H1 (cell line): ENCODE measurements around the gene AHRR. TPM values are rescaled to one million over a fixed set of nuclear protein-coding genes. Genes with fewer than 3 reads are reported as not detected.

ENCODE experiments used
- CTCF ChIA-PET: fragments of 300-600 bp; sonication (Branson Sonifier 250); formaldehyde crosslinking; loops from one replicate; lab custom pipeline; 2021; ENCODE audit not compliant: partially characterized antibody; lab: Charles Lee
- POLR2A ChIA-PET: fragments of 300-600 bp; sonication (Branson Sonifier 250); formaldehyde crosslinking; loops from one replicate; lab custom pipeline; 2021; ENCODE audit warnings: inconsistent platforms; ENCODE audit not compliant: partially characterized antibody; lab: Charles Lee
- DNase-seq, 2 experiments: peaks; one replicate each; pipeline versions ENCODE4 v3.0.0 to v3.0.0-alpha.2; 2010 to 2022; ENCODE audit warnings: low spot score in 2 of 2, low read depth in 1 of 2, mixed read lengths in 1 of 2
- FAIRE-seq: peaks from 2 replicates; lab custom pipeline; 2011; peaks lifted over from hg19 to GRCh38; lab: Jason Lieb, UNC
- H2AFZ ChIP-seq: 2 replicates; pipeline ENCODE4 v1.8.1; 2012; ENCODE audit warnings: low read length, inconsistent platforms
- H2AK5ac ChIP-seq: 2 replicates; pipeline ENCODE4 v1.6.1; 2013; ENCODE audit warnings: low read depth, low read length
- H2BK120ac ChIP-seq: replicated peaks from 2 replicates; pipeline ENCODE3; 2013; ENCODE audit warnings: low read depth, low read length, inconsistent platforms
- H2BK12ac ChIP-seq: 2 replicates; pipeline ENCODE4 v1.6.1; 2013; ENCODE audit warnings: low read depth, low read length
- H2BK15ac ChIP-seq: 2 replicates; pipeline ENCODE4 v1.6.1; 2013; ENCODE audit warnings: low read length
- H2BK20ac ChIP-seq: 2 replicates; pipeline ENCODE4 v1.6.1; 2013; ENCODE audit warnings: low read length
- H2BK5ac ChIP-seq: 2 replicates; pipeline ENCODE4 v1.6.1; 2013; ENCODE audit warnings: low read depth, low read length
- H3K14ac ChIP-seq: 2 replicates; pipeline ENCODE4 v1.6.1; 2013; ENCODE audit warnings: inconsistent platforms; ENCODE audit not compliant: insufficient read length
- H3K18ac ChIP-seq: 2 replicates; pipeline ENCODE4 v1.6.1; 2013; ENCODE audit warnings: low read length; ENCODE audit errors: extremely low read depth
- H3K23ac ChIP-seq: 2 replicates; pipeline ENCODE4 v1.6.1; 2013; ENCODE audit warnings: inconsistent platforms; ENCODE audit not compliant: insufficient read length
- H3K23me2 ChIP-seq: 2 replicates; pipeline ENCODE4 v1.6.1; 2013; ENCODE audit warnings: low read depth, low read length
- H3K27ac ChIP-seq: 2 replicates; pipeline ENCODE4 v1.6.1; 2011; ENCODE audit warnings: low read depth, low read length, inconsistent platforms
- H3K27me3 ChIP-seq, 4 experiments: replicated peaks in 1 of 4; 1 replicate in 1 of 4; 2 replicates in 3 of 4; pipeline versions ENCODE4 v1.6.1 to v1.8.1; 2011 to 2013; ENCODE audit warnings: low read length in 3 of 4, mild to moderate bottlenecking in 3 of 4, inconsistent platforms in 2 of 4, mixed read lengths in 2 of 4, moderate library complexity in 1 of 4; ENCODE audit not compliant: control insufficient read depth in 3 of 4, insufficient read depth in 3 of 4; ENCODE audit errors: extremely low read depth in 1 of 4
- H3K36me3 ChIP-seq, 4 experiments: 2 replicates each; pipeline versions ENCODE4 v1.6.1 to v1.8.1; 2011 to 2013; ENCODE audit warnings: mild to moderate bottlenecking in 4 of 4, low read length in 3 of 4, moderate library complexity in 2 of 4, control low read depth in 1 of 4, inconsistent platforms in 1 of 4; ENCODE audit not compliant: insufficient read depth in 4 of 4, control insufficient read depth in 2 of 4
- H3K4ac ChIP-seq: replicated peaks from 2 replicates; pipeline ENCODE3; 2013; ENCODE audit warnings: low read length, low read depth, mixed read lengths, inconsistent platforms; ENCODE audit not compliant: insufficient read length
- H3K4me1 ChIP-seq, 4 experiments: replicated peaks in 1 of 4; 1 replicate in 1 of 4; 2 replicates in 3 of 4; pipeline versions ENCODE4 v1.6.1 to v1.8.1; 2011 to 2013; ENCODE audit warnings: low read length in 3 of 4, inconsistent platforms in 2 of 4, mixed read lengths in 1 of 4; ENCODE audit not compliant: insufficient read depth in 4 of 4, control insufficient read depth in 3 of 4
- H3K4me2 ChIP-seq, 2 experiments: 2 replicates each; pipeline versions ENCODE4 v1.6.1 to v1.8.1; 2011 to 2013; ENCODE audit warnings: low read depth in 2 of 2, low read length in 2 of 2, control low read depth in 1 of 2, inconsistent platforms in 1 of 2, mild to moderate bottlenecking in 1 of 2; ENCODE audit not compliant: insufficient read depth in 1 of 2
- H3K4me3 ChIP-seq, 4 experiments: fragments of 200-600, 300-600 bp in 1 of 4; sonication (generic), shearing (Covaris generic), sonication (Bioruptor Twin) in 1 of 4; 2 replicates each; pipeline versions ENCODE4 v1.5.1 to v1.8.1; 2011 to 2016; ENCODE audit warnings: low read length in 4 of 4, low read depth in 3 of 4, control low read depth in 2 of 4, inconsistent platforms in 2 of 4, mild to moderate bottlenecking in 2 of 4, mixed read lengths in 1 of 4, moderate library complexity in 1 of 4; ENCODE audit not compliant: insufficient read depth in 2 of 4; ENCODE audit errors: extremely low read depth in 1 of 4
- H3K56ac ChIP-seq: replicated peaks from 2 replicates; pipeline ENCODE3; 2013; ENCODE audit warnings: low read depth, mild to moderate bottlenecking, mixed read lengths, low read length, inconsistent platforms; ENCODE audit not compliant: insufficient read length
- H3K79me1 ChIP-seq: 2 replicates; pipeline ENCODE4 v1.6.1; 2013; ENCODE audit warnings: low read depth, low read length, control low read depth
- H3K79me2 ChIP-seq, 2 experiments: 2 replicates each; pipeline versions ENCODE4 v1.6.1 to v1.8.1; 2012 to 2013; ENCODE audit warnings: low read length in 2 of 2, mild to moderate bottlenecking in 2 of 2, inconsistent platforms in 1 of 2; ENCODE audit not compliant: insufficient read depth in 2 of 2, control insufficient read depth in 1 of 2
- H3K9ac ChIP-seq, 4 experiments: replicated peaks in 1 of 4; 1 replicate in 1 of 4; 2 replicates in 3 of 4; pipeline versions ENCODE4 v1.6.1 to v1.8.1; 2011 to 2013; ENCODE audit warnings: low read depth in 3 of 4, low read length in 3 of 4, control low read depth in 2 of 4, mild to moderate bottlenecking in 2 of 4, moderate library complexity in 2 of 4, inconsistent platforms in 1 of 4; ENCODE audit errors: extremely low read depth in 1 of 4
- H3K9me3 ChIP-seq, 2 experiments: 2 replicates each; pipeline versions ENCODE4 v1.6.1 to v1.8.1; 2012 to 2013; ENCODE audit warnings: mild to moderate bottlenecking in 2 of 2, moderate library complexity in 2 of 2, control low read depth in 1 of 2, inconsistent platforms in 1 of 2, low read depth in 1 of 2, low read length in 1 of 2, mixed read lengths in 1 of 2; ENCODE audit not compliant: insufficient read depth in 2 of 2
- H4K20me1 ChIP-seq, 2 experiments: replicated peaks in 1 of 2; 2 replicates each; pipeline versions ENCODE3 to v1.8.1; 2011 to 2013; ENCODE audit warnings: inconsistent platforms in 2 of 2, low read length in 2 of 2, mild to moderate bottlenecking in 1 of 2; ENCODE audit not compliant: insufficient read depth in 2 of 2, control insufficient read depth in 1 of 2
- H4K5ac ChIP-seq: 2 replicates; pipeline ENCODE4 v1.6.1; 2013; ENCODE audit warnings: low read length, low read depth, mixed read lengths, inconsistent platforms; ENCODE audit not compliant: insufficient read length
- H4K8ac ChIP-seq: 2 replicates; pipeline ENCODE4 v1.8.0; 2013; ENCODE audit warnings: mild to moderate bottlenecking, moderate library complexity, low read length, inconsistent platforms; ENCODE audit not compliant: insufficient read depth; ENCODE audit errors: extremely low read depth
- H4K91ac ChIP-seq: replicated peaks from 2 replicates; pipeline ENCODE3; 2013; ENCODE audit warnings: low read length, mixed read lengths, inconsistent platforms; ENCODE audit not compliant: insufficient read length
- ATF2 ChIP-seq: IDR thresholded peaks from 2 replicates; pipeline ENCODE4 v1.6.1; 2012; ENCODE audit warnings: low read length, inconsistent platforms
- CBX5 ChIP-seq: fragments of 300-800, 300-1000 bp; sonication (generic); IDR thresholded peaks from 2 replicates; pipeline ENCODE4 v1.7.1; 2016; ENCODE audit warnings: antibody characterized with exemption, low read length, low read depth
- CEBPB ChIP-seq: IDR thresholded peaks from 2 replicates; pipeline ENCODE4 v1.6.1; 2012; ENCODE audit warnings: low read depth, low read length
- CHD1 ChIP-seq: IDR thresholded peaks from 2 replicates; pipeline ENCODE4 v1.6.1; 2012; ENCODE audit warnings: low read depth, low read length, improper control_type of control experiment
- CREB1 ChIP-seq: IDR thresholded peaks from 2 replicates; pipeline ENCODE4 v1.6.1; 2012; ENCODE audit warnings: inconsistent platforms
- EGR1 ChIP-seq: IDR thresholded peaks from 2 replicates; pipeline ENCODE4 v1.6.1; 2011; ENCODE audit warnings: low read depth, low read length, borderline replicate concordance
- KDM5A ChIP-seq: fragments of 200-600 bp; IDR thresholded peaks from 2 replicates; pipeline ENCODE4 v1.7.1; 2012; ENCODE audit warnings: mild to moderate bottlenecking, low read length, inconsistent platforms, mixed read lengths
- NANOG ChIP-seq: IDR thresholded peaks from 2 replicates; pipeline ENCODE4 v1.6.1; 2011; ENCODE audit warnings: low read length, low read depth, mild to moderate bottlenecking, inconsistent platforms; ENCODE audit not compliant: insufficient read depth, poor library complexity, severe bottlenecking
- PHF8 ChIP-seq: fragments of 200-600 bp; sonication (generic); conservative IDR thresholded peaks from 2 replicates; pipeline ENCODE4 v1.7.1; 2012; ENCODE audit warnings: low read depth, mild to moderate bottlenecking, inconsistent platforms, low read length, moderate library complexity
- POLR2AphosphoS5 ChIP-seq: IDR thresholded peaks from 2 replicates; pipeline ENCODE4 v1.6.1; 2011; ENCODE audit warnings: low read depth, low read length
- RBBP5 ChIP-seq: IDR thresholded peaks from 2 replicates; pipeline ENCODE4 v1.7.1; 2012; ENCODE audit warnings: low read depth, mild to moderate bottlenecking, inconsistent platforms, low read length, moderate library complexity, borderline replicate concordance
- RXRA ChIP-seq: IDR thresholded peaks from 2 replicates; pipeline ENCODE4 v1.6.1; 2011; ENCODE audit warnings: low read depth, mild to moderate bottlenecking, low read length, moderate library complexity; ENCODE audit not compliant: insufficient read depth
- TAF7 ChIP-seq: optimal IDR thresholded peaks from 2 replicates; pipeline ENCODE3; 2011; ENCODE audit warnings: low read depth, mild to moderate bottlenecking, inconsistent platforms, low read length, moderate library complexity, borderline replicate concordance
- YY1 ChIP-seq: IDR thresholded peaks from 2 replicates; pipeline ENCODE4 v1.6.1; 2011; ENCODE audit warnings: low read depth, mild to moderate bottlenecking, low read length
- WGBS, 2 experiments: shearing (Covaris generic) in 1 of 2; methylation state at CpG; one replicate each; pipeline versions ENCODE4 v1.1.6 to v1.1.7; 2013 to 2015; ENCODE audit warnings: low lambda C conversion rate in 2 of 2, mixed read lengths in 2 of 2, inconsistent platforms in 1 of 2, low coverage in 1 of 2, missing lambda C conversion rate in 1 of 2; ENCODE audit not compliant: insufficient replicate concordance in 2 of 2, insufficient coverage in 1 of 2, insufficient read length in 1 of 2; ENCODE audit errors: extremely low coverage in 1 of 2, missing lambda C conversion rate in 1 of 2; 5-methylcytosine and 5-hydroxymethylcytosine counted together
- polyA plus RNA-seq, 7 experiments: library from polyadenylated mRNA; depleted of rRNA in 3 of 7; stranded (reverse) in 5 of 7; unstranded in 2 of 7; fragments of >200 nt in 5 of 7; fragments of 200-250 nt in 2 of 7; gene quantifications; 1 replicate in 5 of 7; 2 replicates in 1 of 7; 4 replicates in 1 of 7; pipeline versions ENCODE4 v1.2.1 to v1.2.3, GENCODE V29; 2011 to 2013; ENCODE audit warnings: missing spikeins in 2 of 7, mixed read lengths in 2 of 7
- total RNA-seq: library from RNA; stranded (reverse); fragmentation: NEBNext Ultra II Directional; extraction: Animal tissue kit (Norgen Biotek cat#: 25700); gene quantifications from 2 replicates; pipeline ENCODE4 v1.2.1, GENCODE V29; 2021

AHRR gene
- total and polyA plus RNA-seq, 2 of the 8 experiments (the other 6 are each of a cell fraction or from before 2014, with no cell fraction given): 0.41 to 0.80 TPM

- WGBS, 2 experiments: 85% methylated on average over 17 of the region's 24 CpGs; no CpG with 5 or more reads in 1 of the 2 experiments
- Histone ChIP-seq H2BK20ac (no peak overlapping the region), H3K4ac (no peak overlapping the region), H3K23me2 (no peaks in the 10 kb centered on the region), H3K9me3 (no peaks in the 10 kb centered on the region), H3K79me2 (no peaks in the 10 kb centered on the region), H3K4me3 (no peak overlapping the region), H3K4me1 (no peaks in the 10 kb centered on the region), H3K4me2 (no peak overlapping the region), H2BK15ac (no peak overlapping the region), H2BK5ac (no peak overlapping the region), H3K18ac (no peak overlapping the region), H4K5ac (no peak overlapping the region), H3K27ac (no peak overlapping the region), H2AK5ac (no peak overlapping the region), H2BK12ac (no peak overlapping the region), H4K20me1 (peaks cover 0 to 3% of the 10 kb centered on the region in 2 experiments), H3K9ac (no peak overlapping the region), H3K79me1 (no peaks in the 10 kb centered on the region), H3K14ac (no peak overlapping the region), H3K23ac (no peak overlapping the region), H4K91ac (no peak overlapping the region), H4K8ac (no peak overlapping the region), H2BK120ac (no peak overlapping the region), H2AFZ (no peak overlapping the region), H3K56ac (no peak overlapping the region), H3K27me3 (no peaks in the 10 kb centered on the region; a peak in 3 of 7 replicates), H3K36me3 (no peaks in the 10 kb centered on the region)
- no peak for FAIRE-seq
- ChIA-PET CTCF (interaction anchor here (0.7 kb wide), 1 partner anchor 35 kb away, joined by 3 read pairs; no protein-coding TSS in a partner anchor), POLR2A (no interaction called here)
- DNase-seq: no peak
- TF ChIP-seq CEBPB (no peak), POLR2AphosphoS5 (no peak), CBX5 (no peak), EGR1 (no peak), RXRA (no peak), TAF7 (no peak), NANOG (no peak), PHF8 (no peak), YY1 (no peak), CHD1 (no peak), ATF2 (no peak), KDM5A (no peak), CREB1 (no peak), RBBP5 (no peak)
Observed at GRCh38 chr5:482021-482420, 160.5 kb downstream of the AHRR start.
